NCI-H2081 (cell line): ENCODE data around the gene FGF1.

Source experiments
- DNase-seq, 2 experiments: peaks; one replicate each; lab custom pipeline; 2025; lab: John Stamatoyannopoulos, UW

Gene FGF1

DNA sequence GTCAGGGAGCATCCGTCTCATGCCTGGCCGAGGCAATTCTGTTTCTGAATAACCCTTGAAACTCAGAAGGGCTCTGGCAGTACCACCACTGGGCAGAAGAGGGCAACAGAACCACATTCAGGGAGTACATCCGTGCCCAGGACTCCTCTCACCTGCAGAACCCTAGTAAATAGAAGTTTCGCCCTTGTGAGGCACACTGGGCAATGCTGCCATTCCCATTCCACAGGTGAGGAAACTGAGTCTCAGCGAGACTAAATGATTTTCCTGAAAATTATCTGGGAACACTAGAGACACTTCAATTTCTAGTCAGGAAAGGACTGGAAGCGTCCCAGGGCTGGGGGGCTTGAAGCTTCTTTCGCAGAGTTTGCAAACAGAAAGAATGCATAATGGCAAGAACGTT, 74.7 kb downstream of the FGF1 start:
- DNase-seq: peak; percentile 17 to 32

GRCh38 chr5:142610176-142611001, 75.5 kb downstream of the FGF1 start:
- no peak for DNase-seq

GRCh38 chr5:142609142-142609541, 76.7 kb downstream of the FGF1 start:
- DNase-seq: no peak

- DNase-seq: no peak
These were observed 77.8 kb downstream of the FGF1 start for GRCh38 chr5:142608081-142608480.

DNA sequence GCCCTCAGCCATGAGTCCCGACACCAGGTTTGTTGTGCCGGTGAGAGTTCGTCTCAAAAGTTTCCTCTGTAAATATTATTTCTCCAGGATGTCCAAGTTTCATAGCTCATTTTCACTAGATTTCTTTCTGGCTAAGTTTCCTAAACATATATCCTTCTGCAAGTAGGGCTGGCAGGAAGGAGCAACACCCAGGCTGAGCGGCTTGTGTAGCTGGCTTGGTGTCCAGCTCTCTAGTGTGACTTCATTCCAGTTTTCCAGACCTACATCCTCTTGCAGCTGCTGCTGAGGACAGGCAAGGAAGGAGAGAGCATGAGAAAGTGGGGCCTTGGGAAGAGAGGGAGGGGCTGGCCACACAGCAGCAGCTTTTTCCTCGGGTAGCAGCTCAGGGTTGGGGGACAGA, 80.3 kb downstream of the FGF1 start:
- no peak for DNase-seq

- no peak for DNase-seq
These were observed 83.1 kb downstream of the FGF1 start for GRCh38 chr5:142602720-142603245.

GRCh38 chr5:142601432-142601831, 84.5 kb downstream of the FGF1 start:
- no peak for DNase-seq

- no peak for DNase-seq
These were observed 85.1 kb downstream of the FGF1 start for GRCh38 chr5:142600611-142601358.

DNA sequence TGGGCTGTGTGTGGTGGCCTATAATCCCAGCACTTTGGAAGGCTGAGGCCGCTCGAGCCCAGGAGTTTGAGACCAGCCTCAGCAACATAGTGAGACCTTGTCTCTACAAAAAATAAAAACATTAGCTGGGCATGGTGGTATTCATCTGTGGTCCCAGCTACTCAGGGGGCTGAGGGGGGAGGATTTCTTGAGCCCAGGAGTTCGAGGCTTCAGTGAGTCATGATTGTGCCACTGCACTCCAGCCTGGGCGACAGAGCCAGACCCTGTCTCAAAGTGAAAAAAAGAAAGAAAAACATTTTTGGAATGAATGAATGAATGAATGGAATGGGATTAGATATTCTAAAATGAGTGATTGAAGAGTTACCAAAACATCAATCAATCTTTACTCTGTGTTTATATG, 85.8 kb downstream of the FGF1 start:
- DNase-seq: no peak

- DNase-seq: no peak
These were observed 87.6 kb downstream of the FGF1 start for GRCh38 chr5:142598338-142598700.

DNA sequence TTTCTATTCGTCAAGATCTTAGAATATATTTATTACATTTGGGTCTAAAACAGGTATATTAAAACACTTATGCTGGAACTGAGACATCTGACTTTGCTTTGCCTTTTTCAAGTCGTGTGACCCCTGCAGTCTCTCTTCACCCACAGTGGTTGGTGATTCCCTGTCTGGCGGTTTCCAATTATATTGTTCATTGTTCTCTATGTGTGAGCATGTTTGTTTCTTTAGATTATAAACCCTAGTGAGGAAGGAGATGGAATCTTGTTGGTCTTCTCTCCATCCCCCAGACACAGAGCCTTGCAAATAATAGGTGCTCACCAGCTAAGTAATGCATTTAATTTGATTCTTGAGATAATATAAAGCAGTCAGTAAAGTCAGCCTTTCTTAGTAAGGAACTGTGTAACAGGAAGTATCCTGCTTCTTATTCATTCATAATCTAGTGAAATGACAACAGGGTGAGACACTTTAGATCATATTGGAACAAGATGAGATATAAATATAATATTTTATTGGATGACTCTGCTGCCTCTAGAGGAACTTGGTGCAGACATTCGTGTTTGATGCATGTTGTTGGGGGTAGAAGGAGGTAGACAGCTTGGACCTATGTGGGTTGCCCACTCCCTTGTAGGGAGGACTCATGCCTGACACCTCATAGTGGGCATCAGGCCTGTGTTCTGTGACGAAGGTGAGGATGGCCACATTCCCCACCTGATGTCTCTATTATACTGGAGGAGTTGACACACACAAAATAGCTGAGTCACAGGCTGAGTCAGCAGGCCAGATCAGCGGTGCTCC, 88.1 kb downstream of the FGF1 start:
- no peak for DNase-seq

GRCh38 chr5:142597025-142597424, 88.9 kb downstream of the FGF1 start:
- no peak for DNase-seq

GRCh38 chr5:142592365-142592764, 93.5 kb downstream of the FGF1 start:
- DNase-seq: no peak

DNA sequence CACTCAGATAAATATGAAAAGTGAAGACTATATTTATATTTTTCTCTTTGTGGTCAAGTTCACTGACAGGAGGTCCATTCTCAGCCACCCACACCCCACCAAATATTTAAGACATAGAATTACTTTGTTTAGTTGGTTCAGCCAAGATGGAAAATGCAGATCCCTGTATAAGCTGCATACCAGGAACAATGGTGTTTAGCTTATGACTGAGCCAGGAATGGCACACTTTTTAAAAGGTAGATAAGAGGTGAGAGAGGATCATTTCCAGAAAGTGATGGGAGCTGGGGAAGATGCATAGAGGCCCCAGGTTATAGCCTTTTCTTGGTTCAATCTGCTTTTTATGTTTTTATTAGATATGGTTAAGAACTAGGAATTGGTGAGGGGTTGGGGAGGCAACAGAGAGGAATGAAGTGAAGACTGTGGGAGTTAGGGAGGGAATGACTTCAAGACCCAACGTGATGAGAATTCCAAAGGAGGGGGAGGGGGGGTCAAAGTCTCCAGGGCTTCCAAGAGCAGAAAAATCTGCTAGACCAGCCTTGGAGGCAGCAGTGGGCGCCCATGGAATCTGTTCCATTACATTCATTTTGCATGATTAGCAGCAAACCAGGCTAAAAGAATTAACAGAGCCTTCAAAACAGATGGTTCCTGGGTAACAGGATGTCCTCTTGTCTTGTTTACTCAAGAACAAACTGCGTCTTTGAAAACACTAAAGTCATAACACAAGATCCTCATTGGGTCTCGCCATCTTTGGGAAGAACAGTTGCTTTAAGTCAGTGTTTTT, 95.2 kb downstream of the FGF1 start:
- no peak for DNase-seq

- no peak for DNase-seq
These were observed 96.2 kb downstream of the FGF1 start for GRCh38 chr5:142589720-142590119.

DNA sequence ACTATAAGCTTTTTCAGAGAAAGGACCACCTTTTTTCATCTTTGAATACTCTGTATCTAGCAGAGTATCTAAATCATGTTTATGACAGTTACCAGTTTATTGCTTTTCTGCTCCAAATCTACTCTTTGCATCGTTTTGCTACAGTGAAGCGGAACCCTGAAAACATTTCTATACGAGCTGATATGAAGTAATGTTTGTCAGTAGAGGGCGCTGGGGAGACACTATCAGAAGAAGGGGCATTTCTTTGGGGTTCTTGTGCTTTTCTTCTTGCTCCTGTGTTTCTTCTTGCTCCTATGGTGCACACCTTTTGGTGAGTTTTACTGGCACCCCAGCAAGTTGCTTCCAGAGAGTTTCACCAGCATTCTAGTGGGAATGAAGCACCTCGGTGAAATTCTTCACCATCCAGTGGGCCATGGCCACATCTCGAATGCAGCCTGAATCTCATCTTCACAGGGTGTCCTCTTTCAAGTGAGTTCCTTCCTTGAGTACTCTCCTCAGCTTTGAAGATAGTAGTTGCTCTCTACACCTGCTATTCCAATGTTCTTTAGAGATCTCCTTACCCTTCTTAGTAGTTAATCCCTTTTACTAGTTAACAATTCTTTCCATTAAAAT, 98.4 kb downstream of the FGF1 start:
- DNase-seq: peak in 1 of 2 experiments; percentile 26

GRCh38 chr5:142586552-142586951, 99.3 kb downstream of the FGF1 start:
- DNase-seq: no peak

DNA sequence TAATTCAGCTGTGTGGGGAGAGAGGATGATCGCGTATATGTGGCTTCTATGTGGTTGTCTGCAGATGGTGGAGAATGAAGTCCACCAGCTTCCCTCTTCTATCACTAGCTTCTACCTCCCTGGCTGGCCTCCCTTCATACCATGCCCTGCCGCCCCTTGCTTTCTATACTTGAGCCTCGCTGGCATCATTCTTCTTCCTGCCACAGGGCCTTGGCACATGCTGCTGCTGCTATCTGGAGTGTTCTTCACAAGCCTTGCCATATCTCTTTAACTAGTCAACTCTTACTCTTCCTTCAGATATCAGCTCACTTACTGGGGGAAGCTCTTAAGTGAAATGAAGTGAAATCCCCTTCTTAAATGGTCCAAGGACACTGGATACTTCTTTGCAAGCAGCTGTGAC, 100.4 kb downstream of the FGF1 start:
- DNase-seq: no peak

DNA sequence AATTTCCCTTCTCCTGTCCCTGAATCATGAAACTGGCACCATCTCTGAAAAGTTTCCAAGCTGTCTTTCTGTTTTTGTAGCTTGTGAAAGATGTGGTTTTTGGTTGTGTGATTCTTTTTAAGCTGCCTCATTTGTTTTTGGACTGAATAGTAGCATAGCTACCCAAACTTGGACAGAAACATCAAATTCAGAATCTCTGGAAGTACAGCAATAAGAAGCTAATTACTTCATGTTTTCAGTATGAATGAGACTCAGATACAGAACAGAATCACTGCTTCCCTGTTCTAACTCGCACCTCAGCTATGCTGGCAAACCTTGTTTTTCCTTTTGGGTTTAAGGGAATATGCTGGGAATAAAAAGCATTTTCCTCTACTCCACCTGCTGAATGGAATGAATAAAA, 101.0 kb downstream of the FGF1 start:
- DNase-seq: no peak

DNA sequence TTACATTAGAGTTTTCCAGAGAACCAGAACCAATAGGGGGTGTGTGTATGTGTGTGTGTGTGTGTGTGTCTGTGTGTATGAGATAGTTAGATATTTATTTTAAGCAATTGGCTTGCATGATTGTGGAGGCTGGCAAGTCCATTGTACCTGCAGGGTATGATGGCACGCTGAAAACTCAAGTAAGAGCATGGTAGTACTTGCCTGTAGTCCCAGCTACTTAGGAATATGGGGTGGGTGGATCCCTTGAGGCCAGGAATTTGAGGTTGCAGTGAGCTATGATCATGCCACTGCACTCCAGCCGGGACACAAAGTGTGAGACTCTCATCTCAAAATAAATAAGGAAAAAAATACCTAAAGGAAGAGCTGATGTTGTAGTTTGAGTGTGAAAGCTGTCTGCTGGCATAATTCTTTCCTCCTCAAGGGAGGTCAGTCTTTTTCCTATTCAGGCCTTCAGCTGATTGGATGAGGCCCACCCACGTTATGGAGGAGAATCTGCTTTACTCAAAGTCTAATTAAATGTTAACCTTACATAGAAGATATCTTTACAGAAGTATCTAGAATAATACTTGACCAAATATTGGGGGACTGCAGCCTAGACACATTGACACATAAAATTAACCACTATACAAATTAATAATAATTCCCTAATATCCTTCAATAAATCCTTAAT, 107.6 kb downstream of the FGF1 start:
- DNase-seq: no peak

- DNase-seq: no peak
These were observed 109.1 kb downstream of the FGF1 start for GRCh38 chr5:142576804-142577203.
